GM13977 (cell line): ENCODE data around the gene GTPBP10.

ENCODE experiments used
- DNase-seq: peaks from one replicate; pipeline ENCODE4 v3.0.0; 2012; ENCODE audit warnings: low spot score
- in situ Hi-C: fragments of 300-500 bp; cut with MboI; formaldehyde crosslinking; loops from one replicate; pipeline ENCODE4 v1.12.0; 2022; ENCODE audit warnings: low sequenced_read_pairs, low pct_unique_long_range_greater_than_20kb, mixed read lengths, inconsistent platforms; ENCODE audit not compliant: unreplicated experiment
- TF ChIP-seq, protein P1 (sequence below): IDR thresholded peaks from 2 replicates; pipeline ENCODE4 v1.5.1; 2012; ENCODE audit warnings: mild to moderate bottlenecking, control low read depth; ENCODE audit not compliant: insufficient read depth; ENCODE audit errors: extremely low read depth, missing control alignments

Gene GTPBP10, protein sequence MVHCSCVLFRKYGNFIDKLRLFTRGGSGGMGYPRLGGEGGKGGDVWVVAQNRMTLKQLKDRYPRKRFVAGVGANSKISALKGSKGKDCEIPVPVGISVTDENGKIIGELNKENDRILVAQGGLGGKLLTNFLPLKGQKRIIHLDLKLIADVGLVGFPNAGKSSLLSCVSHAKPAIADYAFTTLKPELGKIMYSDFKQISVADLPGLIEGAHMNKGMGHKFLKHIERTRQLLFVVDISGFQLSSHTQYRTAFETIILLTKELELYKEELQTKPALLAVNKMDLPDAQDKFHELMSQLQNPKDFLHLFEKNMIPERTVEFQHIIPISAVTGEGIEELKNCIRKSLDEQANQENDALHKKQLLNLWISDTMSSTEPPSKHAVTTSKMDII

DNA sequence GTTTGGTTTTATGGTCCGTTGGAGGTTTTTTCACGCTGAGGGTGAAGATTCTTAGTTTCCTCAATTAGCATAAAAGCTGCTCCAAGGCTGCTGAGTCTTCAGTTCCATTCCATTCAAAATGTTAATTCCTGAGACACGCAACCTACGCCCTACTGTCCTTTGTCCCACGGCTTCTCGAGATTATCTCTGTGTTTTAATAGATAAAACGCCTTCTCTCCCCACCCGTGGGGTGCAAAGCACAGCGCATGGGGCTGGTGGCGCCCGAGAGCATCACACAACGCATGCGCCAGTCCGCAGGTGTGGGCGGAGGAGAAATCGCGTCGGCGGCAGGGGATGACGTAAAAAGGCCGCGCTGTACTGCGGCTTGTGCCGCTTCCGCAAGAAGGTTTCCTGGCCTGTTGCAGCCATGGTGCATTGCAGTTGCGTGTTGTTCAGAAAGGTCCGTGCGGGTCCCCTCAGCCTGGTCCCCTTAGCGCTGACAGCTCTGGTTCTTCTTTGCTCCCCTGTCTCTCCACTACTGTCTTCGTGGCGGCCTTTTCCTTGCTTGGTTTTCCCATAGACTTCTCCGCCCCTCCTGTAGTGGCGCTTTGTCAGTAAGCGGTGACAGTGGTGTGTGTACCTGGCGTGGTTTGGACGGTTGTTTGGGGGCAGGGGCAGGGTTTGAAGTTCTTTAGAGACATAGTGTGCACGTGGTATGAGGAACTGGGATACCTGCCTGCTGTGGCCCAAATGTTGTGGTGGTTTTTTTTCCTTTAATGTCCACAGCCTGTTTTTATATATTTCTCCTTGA lies at the start of gene GTPBP10:
GTPBP10 (plus strand) TSS at position 381 of the 790 bp plus-strand sequence; CDS start at position 407, 26 bp downstream.
- in situ Hi-C loops: no loop called here
- DNase-seq: peak; percentile 90
- TF ChIP-seq, protein P1, sequence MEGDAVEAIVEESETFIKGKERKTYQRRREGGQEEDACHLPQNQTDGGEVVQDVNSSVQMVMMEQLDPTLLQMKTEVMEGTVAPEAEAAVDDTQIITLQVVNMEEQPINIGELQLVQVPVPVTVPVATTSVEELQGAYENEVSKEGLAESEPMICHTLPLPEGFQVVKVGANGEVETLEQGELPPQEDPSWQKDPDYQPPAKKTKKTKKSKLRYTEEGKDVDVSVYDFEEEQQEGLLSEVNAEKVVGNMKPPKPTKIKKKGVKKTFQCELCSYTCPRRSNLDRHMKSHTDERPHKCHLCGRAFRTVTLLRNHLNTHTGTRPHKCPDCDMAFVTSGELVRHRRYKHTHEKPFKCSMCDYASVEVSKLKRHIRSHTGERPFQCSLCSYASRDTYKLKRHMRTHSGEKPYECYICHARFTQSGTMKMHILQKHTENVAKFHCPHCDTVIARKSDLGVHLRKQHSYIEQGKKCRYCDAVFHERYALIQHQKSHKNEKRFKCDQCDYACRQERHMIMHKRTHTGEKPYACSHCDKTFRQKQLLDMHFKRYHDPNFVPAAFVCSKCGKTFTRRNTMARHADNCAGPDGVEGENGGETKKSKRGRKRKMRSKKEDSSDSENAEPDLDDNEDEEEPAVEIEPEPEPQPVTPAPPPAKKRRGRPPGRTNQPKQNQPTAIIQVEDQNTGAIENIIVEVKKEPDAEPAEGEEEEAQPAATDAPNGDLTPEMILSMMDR: peak; percentile 76

DNA sequence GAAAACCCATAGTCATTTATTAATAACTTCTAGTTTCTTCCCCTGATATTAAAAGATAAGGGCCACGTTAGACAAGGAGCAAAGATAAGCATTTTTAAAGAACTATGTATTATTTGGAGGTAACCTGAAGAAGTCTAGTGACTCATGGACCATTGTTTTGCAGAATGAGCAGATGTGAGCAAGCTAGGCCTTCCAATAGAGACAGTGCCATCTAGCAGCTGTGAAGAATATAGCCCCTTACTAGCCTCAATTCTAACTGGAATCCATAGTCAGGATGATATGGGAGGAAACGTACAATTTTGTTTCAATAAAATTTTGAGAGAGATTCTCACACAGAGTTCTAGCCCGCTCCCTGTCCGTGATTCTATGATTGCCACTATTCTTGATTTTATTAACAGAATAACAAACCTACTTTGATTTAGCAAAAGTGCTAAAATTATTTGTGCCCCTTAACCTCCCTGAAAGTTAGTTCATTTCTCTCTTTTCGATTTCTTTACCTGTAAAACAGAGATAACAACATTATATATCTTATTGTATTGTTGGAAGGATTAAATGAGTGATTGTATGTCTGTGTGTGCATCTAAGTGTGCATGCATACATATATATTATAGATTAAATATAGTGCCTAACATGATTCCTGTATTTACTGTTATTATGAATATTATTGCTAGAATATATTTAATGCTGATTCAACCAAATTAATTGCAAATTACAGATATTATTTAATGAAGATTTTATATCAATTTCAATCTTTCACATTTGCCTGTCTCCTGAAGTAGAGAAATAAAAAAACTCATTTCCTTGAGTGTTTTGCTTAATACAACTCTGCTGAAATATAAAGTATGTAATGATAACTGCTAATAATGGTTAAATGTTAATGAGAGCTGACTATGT lies 48.1 kb upstream of the GTPBP10 start:
- in situ Hi-C loops: no loop called here

DNA sequence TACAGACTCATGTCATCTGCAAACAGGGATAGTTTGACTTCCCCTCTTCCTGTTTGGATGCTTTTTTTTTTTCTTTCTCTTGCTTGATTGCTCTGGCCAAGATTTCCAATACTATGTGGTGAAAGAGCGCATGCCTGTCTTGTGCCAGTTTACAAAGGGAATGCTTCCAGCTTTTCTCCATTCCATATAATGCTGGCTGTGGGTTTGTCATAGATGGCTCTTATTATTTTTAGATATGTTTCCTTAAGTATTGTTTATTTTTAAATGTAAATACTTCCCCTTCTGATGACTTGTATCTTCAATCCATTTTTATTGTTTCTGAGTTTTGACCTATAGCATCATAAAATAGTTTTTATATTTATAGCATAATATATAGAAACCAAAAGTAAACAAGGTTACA lies 43.3 kb upstream of the GTPBP10 start:
- no peak for DNase-seq
- in situ Hi-C loops: no loop called here
- TF ChIP-seq, protein P1: no peak

More for the DNA sequence above, 48.1 kb upstream of the GTPBP10 start:
- DNase-seq: peak; percentile 28
- TF ChIP-seq, protein P1: peak; percentile 65

DNA sequence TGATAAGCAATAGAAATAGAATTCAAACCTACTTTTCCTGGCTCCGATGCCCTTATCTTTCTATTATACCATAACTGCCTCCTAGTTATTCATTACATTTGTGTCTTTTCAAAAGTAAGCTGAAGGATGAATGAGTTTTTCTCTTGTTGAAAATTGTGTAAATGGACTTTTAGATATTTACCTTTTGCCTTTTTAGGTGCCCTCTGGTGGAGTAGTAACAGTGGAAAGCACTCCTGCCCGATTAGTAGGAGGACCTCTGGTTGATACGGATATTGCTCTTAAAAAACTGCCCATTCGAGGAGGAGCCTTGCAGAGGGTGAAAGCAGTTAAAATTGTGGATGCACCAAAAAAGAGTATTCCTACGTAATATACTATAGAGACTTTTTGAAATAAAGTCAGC lies 36.6 kb upstream of the GTPBP10 start:
- no peak for DNase-seq
- TF ChIP-seq, protein P1: no peak
- in situ Hi-C loops: no loop called here

DNA sequence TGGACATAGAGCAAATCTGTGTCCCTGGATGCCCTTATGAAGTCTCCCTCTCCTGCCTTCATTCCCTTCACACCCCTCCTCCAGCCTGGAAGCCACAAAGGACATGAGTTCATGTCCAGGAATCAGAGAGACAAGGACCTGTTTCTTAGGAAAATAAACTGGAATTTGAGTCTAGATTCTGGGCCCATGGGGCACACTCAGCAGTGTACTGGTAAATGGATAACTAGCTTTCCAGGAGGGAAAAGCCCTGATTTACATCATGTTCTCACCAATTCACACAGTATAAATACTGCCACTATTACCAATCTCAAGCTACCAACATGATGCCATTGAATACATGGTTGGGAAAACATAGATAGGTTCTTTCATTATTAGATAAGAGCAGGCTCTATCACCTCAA lies 35.3 kb upstream of the GTPBP10 start:
- TF ChIP-seq, protein P1: no peak
- in situ Hi-C loops: no loop called here
- no peak for DNase-seq

DNA sequence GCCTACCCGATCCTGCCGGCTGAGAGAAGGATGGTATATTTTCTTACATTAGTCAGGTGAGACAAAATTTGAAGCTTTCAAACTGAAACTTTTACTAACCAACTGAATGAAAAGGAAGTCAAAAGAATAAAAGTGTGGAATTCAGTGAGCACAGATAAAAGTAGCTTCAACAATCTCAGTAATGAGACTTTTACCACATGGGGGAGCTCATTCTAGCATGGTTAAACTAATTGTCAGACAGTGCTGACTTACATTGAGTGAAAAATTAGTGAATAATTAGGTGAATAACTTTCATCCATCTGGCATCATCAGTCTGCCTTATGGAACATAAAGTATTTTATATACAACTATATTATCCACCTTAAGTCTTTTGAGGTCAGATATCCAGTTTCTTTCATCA lies 33.8 kb upstream of the GTPBP10 start:
- in situ Hi-C loops: no loop called here
- TF ChIP-seq, protein P1: peak; percentile 45
- DNase-seq: no peak
